ENCODE results near the gene FCGR3A. TPM values are rescaled to one million over a fixed set of nuclear protein-coding genes. Genes with fewer than 3 reads are reported as not detected.
"Not testable (repeated sequence)": the region's sequence is repeated elsewhere in the genome, so short reads cannot be mapped to it uniquely, and the experiment has no call there.

Gene FCGR3A
- total RNA-seq, 2 experiments from 2014 or later: 0.61 to 1.6 TPM

DNA sequence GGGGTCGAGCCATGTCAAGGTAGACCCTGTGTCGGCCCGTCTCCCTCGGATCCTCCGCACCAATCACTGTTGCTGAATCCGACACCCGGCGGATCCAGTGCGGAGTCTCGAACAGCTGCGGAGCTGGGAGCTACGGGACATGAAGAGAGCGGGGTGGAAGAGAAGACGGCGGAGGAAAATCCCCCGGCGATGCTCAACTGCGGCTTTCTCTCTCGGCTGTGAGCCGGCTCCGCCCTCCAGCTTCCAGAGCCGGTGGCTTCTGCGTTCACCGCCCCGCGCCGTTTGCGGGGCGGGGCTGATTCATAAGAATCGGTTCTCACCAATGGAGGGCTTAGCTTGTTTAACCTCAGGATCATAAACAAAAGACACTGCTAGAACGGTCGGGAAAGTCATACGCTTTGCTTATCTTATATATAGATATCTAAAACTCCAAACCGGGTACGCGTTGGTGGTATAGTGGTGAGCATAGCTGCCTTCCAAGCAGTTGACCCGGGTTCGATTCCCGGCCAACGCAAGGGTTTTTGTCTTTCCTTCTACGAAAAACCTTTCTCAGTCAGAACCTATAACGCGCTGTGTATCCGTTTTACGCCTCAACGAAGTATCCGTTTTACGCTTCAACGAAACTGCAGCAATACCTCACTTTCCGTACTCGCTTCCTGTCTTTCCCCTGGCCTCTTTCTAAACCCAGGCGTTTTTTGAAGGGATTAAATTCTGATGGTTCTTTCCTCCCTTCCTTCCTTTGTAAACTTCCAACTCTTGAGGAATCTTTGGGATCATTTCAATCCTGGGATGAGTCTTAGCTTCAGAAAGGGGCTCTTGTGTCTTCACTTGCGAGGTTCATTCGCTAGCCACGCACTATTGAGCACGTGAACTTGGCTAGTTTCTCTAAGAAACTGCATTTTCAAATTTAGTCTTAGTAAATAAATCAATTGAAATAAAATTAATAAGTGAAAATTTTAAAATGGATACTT, 18.7 kb downstream of the FCGR3A start:
- H3K4me3 Mint-ChIP-seq: peak overlapping the region; percentile 81
- not testable (repeated sequence) for H3K9me3 Mint-ChIP-seq (ENCODE audit: low read depth); H3K36me3 Mint-ChIP-seq
- CTCF ChIA-PET: interaction anchor here (2.5 kb wide), 1 partner anchor 9 kb away, joined by 11 read pairs; no protein-coding TSS in a partner anchor
- peaks cover 19% of the 10 kb centered on the region for H3K27me3 Mint-ChIP-seq
- H3K4me1 Mint-ChIP-seq: peaks cover 14% of the 10 kb centered on the region
- peak overlapping the region; percentile 96 for H3K27ac Mint-ChIP-seq
- peak; percentile 79 for ATAC-seq
- DNase-seq: peak; percentile 96

DNA sequence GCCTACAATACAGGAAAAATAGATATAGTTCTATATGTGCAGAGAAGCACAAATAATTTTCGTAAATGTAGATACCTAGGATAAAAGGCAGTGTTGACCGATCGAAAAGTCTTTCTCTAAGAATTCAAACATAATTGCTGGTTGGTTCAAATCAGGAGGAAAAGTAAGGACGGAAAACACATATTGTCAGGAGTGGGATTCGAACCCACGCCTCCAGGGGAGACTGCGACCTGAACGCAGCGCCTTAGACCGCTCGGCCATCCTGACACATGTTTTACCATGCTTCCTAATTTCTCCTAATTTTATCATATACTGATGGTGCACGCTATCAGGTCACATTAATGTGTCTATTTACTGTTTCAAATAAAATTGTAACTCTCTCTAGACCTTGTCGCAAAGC, 19.5 kb downstream of the FCGR3A start:
- H3K9me3 Mint-ChIP-seq (ENCODE audit: low read depth); H3K36me3 Mint-ChIP-seq: not testable (repeated sequence)
- Mint-ChIP-seq H3K27me3 (peaks cover 21% of the 10 kb centered on the region), H3K27ac (peak overlapping the region; percentile 96), H3K4me3 (peak overlapping the region; percentile 81), H3K4me1 (peaks cover 15% of the 10 kb centered on the region)
- CTCF ChIA-PET: interaction anchor here (2.5 kb wide), 1 partner anchor 10 kb away, joined by 11 read pairs; no protein-coding TSS in a partner anchor
- ATAC-seq: peak; percentile 51
- peak; percentile 82 for DNase-seq

DNA sequence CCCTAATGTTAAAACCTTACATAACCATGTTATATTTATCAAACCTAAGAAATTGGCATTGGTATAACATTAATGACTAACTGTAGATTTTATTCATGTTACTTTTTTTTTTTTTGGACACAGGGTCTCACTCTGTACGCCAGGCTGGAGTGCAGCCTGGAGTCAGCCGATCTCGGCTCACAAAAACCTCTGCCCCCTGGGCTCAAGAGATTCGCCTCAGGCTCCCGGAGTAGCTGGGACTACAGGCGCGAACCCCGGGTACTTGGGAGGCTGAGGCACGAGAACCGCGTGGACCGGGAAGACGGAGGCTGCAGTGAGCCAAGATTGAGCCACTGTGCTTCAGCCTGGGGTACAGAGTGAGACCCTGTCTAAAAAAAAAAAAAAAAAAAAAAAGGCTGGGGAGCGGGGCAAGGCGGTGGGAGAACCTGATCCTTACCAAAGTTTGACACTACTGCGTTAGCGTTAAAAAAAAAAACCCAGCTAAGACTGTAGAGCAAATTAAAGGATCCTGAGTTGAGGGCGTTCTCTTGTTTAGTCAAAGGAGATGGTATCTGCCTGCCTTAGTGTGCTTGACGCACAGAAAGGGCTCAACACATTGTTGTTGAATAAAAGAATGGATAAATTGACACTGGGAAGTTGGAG, 20.0 kb downstream of the FCGR3A start:
- peak; percentile 5 for ATAC-seq
- H3K9me3 Mint-ChIP-seq (ENCODE audit: low read depth); DNase-seq; H3K36me3 Mint-ChIP-seq: not testable (repeated sequence)
- H3K4me1 Mint-ChIP-seq: peaks cover 18% of the 10 kb centered on the region
- H3K27ac Mint-ChIP-seq: peak overlapping the region; percentile 96
- peak overlapping the region; percentile 81 for H3K4me3 Mint-ChIP-seq
- H3K27me3 Mint-ChIP-seq: peaks cover 24% of the 10 kb centered on the region
- CTCF ChIA-PET: interaction anchor here (2.5 kb wide), 1 partner anchor 10 kb away, joined by 11 read pairs; no protein-coding TSS in a partner anchor

DNA sequence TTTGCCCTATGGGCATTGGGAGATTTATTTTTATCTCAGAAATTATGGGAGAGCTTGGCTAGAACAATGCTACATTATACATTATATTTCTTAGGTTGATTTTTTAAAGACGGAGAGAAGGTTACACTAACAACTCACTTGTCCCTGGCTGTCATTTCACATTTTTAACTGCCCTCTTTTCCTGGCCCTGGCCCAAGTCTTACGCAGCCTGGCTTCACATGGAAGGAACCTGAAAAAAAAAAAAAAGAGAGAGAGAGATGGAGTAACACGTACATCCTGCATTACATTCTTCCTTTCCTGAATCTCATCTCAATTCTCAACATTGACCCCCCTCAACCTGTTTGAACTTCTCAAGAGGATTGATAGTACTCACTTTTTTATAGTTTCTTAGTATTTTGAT, 21.1 kb downstream of the FCGR3A start:
- H3K36me3 Mint-ChIP-seq; CTCF ChIA-PET; ATAC-seq; H3K27ac Mint-ChIP-seq; DNase-seq; H3K9me3 Mint-ChIP-seq (ENCODE audit: low read depth); H3K4me3 Mint-ChIP-seq: not testable (repeated sequence)
- peaks cover 27% of the 10 kb centered on the region for H3K27me3 Mint-ChIP-seq
- H3K4me1 Mint-ChIP-seq: peaks cover 21% of the 10 kb centered on the region

DNA sequence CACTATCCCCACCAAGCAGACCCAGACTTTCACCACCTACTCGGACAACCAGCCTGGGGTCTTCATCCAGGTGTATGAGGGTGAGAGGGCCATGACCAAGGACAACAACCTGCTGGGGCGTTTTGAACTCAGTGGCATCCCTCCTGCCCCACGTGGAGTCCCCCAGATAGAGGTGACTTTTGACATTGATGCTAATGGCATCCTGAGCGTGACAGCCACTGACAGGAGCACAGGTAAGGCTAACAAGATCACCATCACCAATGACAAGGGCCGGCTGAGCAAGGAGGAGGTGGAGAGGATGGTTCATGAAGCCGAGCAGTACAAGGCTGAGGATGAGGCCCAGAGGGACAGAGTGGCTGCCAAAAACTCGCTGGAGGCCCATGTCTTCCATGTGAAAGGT, 23.7 kb downstream of the FCGR3A start:
- H3K27me3 Mint-ChIP-seq: peaks cover 32% of the 10 kb centered on the region
- ATAC-seq; H3K36me3 Mint-ChIP-seq; H3K27ac Mint-ChIP-seq; DNase-seq; CTCF ChIA-PET; H3K4me3 Mint-ChIP-seq; H3K9me3 Mint-ChIP-seq (ENCODE audit: low read depth): not testable (repeated sequence)
- H3K4me1 Mint-ChIP-seq: peaks cover 13% of the 10 kb centered on the region

DNA sequence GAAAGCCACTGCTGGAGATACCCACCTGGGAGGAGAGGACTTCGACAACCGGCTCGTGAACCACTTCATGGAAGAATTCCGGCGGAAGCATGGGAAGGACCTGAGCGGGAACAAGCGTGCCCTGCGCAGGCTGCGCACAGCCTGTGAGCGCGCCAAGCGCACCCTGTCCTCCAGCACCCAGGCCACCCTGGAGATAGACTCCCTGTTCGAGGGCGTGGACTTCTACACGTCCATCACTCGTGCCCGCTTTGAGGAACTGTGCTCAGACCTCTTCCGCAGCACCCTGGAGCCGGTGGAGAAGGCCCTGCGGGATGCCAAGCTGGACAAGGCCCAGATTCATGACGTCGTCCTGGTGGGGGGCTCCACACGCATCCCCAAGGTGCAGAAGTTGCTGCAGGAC, 24.3 kb downstream of the FCGR3A start:
- ATAC-seq; H3K9me3 Mint-ChIP-seq (ENCODE audit: low read depth); CTCF ChIA-PET; DNase-seq; H3K36me3 Mint-ChIP-seq; H3K27ac Mint-ChIP-seq: not testable (repeated sequence)
- Mint-ChIP-seq H3K4me3 (peak overlapping the region; percentile 74), H3K4me1 (peaks cover 13% of the 10 kb centered on the region), H3K27me3 (peaks cover 31% of the 10 kb centered on the region)

DNA sequence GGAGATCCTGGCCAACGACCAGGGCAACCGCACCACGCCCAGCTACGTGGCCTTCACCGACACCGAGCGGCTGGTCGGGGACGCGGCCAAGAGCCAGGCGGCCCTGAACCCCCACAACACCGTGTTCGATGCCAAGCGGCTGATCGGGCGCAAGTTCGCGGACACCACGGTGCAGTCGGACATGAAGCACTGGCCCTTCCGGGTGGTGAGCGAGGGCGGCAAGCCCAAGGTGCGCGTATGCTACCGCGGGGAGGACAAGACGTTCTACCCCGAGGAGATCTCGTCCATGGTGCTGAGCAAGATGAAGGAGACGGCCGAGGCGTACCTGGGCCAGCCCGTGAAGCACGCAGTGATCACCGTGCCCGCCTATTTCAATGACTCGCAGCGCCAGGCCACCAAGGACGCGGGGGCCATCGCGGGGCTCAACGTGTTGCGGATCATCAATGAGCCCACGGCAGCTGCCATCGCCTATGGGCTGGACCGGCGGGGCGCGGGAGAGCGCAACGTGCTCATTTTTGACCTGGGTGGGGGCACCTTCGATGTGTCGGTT, 24.8 kb downstream of the FCGR3A start:
- ATAC-seq: peak; percentile 37
- H3K27ac Mint-ChIP-seq; H3K36me3 Mint-ChIP-seq; H3K4me1 Mint-ChIP-seq; H3K9me3 Mint-ChIP-seq (ENCODE audit: low read depth); DNase-seq: not testable (repeated sequence)
- Mint-ChIP-seq H3K27me3 (peaks cover 29% of the 10 kb centered on the region), H3K4me3 (peak overlapping the region; percentile 74)
- CTCF ChIA-PET: interaction anchor here (1.5 to 1.6 kb wide), 2 partner anchors 37 to 214 kb away, joined by 6 to 9 read pairs; no protein-coding TSS in a partner anchor

DNA sequence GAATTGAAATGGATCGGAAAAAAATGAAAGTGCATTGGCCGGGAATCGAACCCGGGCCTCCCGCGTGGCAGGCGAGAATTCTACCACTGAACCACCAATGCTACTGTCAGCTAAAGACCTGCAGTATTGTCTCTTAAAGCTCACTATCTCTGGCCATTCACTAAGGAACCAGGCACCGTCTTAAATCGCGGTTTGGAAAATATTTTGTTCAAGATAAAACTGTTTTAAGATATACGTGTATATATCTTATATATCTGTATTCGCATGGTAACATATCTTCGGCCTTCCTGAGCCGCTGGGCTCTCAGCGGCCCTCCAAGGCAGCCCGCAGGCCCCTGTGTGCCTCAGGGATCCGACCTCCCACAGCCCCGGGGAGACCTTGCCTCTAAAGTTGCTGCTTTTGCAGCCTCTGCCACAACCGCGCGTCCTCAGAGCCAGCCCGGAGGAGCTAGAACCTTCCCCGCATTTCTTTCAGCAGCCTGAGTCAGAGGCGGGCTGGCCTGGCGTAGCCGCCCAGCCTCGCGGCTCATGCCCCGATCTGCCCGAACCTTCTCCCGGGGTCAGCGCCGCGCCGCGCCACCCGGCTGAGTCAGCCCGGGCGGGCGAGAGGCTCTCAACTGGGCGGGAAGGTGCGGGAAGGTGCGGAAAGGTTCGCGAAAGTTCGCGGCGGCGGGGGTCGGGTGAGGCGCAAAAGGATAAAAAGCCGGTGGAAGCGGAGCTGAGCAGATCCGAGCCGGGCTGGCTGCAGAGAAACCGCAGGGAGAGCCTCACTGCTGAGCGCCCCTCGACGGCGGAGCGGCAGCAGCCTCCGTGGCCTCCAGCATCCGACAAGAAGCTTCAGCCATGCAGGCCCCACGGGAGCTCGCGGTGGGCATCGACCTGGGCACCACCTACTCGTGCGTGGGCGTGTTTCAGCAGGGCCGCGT, 25.5 kb downstream of the FCGR3A start, which contains the start of gene HSPA6:
Gene HSPA6 (plus strand): TSS at position 724 of the 925 bp plus-strand sequence. CDS start 119 bp downstream, at position 843.
- Mint-ChIP-seq H3K4me3 (peak within 1 kb of the TSS; percentile 83), H3K27ac (peak within 1 kb of the TSS; percentile 82), H3K27me3 (peaks cover 31% of the 10 kb centered on the region)
- not testable (repeated sequence) for H3K36me3 Mint-ChIP-seq; H3K9me3 Mint-ChIP-seq (ENCODE audit: low read depth); H3K4me1 Mint-ChIP-seq
- DNase-seq (peak; percentile 79), ATAC-seq (peak; percentile 79)
- CTCF ChIA-PET: interaction anchor here (1.0 to 1.6 kb wide), 3 partner anchors 32 to 215 kb away, joined by 3 to 9 read pairs (median 6); no protein-coding TSS in a partner anchor

DNA sequence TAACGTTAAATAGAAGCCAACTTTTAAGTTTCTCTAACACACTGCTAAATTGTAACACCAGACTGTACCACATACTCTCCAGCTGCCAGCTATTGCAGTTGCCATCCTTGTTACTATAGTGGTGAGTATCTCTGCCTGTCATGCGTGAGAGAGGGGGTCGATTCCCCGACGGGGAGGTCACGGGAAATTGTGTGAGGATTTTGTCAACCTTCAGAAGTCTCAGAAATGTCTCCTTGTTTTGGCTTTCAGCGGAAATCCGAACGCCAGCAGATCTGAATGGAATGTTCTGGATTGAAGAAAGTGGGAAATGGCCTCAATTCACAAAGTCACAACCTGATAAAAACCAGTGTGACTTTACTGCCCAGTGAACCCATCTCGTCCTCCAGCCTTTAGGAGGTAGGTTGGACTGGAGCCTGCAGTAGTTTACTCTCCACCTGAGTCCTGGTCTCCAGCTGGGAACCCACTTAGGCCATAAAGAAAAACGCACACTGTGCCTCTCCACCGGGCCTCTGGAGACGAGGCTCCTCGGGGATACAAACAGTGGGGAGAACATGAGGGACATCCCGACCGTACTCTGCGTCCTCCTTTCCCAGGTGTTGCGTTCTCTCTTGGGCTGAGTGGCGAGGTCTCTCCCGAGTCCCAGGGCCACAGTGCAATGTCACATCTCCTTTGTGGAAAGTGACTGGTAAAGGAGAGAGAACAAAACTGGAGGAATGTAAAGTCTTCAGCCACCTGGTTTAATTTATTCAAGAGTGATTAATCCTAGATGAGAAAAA, 26.4 kb downstream of the FCGR3A start:
- not testable (repeated sequence) for H3K4me1 Mint-ChIP-seq; DNase-seq; H3K9me3 Mint-ChIP-seq (ENCODE audit: low read depth); H3K36me3 Mint-ChIP-seq
- ATAC-seq: peak; percentile 2
- CTCF ChIA-PET: interaction anchor here (1.0 to 1.6 kb wide), 4 partner anchors 33 to 218 kb away, joined by 3 to 9 read pairs (median 5); no protein-coding TSS in a partner anchor
- peak overlapping the region; percentile 82 for H3K27ac Mint-ChIP-seq
- peak overlapping the region; percentile 83 for H3K4me3 Mint-ChIP-seq
- H3K27me3 Mint-ChIP-seq: peaks cover 26% of the 10 kb centered on the region

DNA sequence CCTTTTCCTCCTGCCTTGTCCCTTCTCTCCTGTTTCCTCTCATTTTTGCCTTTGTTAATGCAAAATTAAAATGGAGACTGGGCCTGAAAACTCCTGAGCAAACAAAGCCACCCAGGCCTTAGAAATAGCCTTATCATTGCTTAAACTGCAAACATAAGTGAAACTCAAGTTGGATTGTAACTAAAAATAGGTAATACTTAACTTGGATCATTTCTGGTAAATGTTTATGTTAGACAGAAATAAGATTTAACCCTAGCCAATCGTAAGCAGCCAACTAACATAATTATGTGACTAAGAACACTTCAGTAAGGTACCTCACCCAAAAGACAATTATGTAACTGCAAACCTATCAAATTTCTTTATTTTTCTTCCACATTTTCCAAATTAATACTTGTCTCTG, 35.7 kb downstream of the FCGR3A start:
- H3K36me3 Mint-ChIP-seq; ATAC-seq; H3K4me1 Mint-ChIP-seq; H3K4me3 Mint-ChIP-seq; H3K9me3 Mint-ChIP-seq (ENCODE audit: low read depth); DNase-seq; H3K27me3 Mint-ChIP-seq; H3K27ac Mint-ChIP-seq; CTCF ChIA-PET: not testable (repeated sequence)

DNA sequence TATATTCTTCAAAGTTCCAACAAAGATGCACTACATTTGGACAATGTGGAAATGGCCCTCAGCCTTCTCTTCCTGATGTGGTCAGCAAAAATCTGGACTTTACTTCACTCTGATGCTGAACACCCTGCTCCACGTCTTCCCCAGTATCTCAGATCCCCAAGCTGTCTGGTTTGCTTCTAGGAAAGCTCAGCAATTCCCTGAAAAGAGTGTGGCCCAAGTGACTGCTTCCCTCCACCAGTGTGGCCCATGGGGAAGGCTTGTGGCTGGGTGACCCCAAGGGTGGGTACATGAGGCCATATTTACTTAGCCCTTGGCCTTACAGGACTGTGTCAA, 36.2 kb downstream of the FCGR3A start:
- H3K27ac Mint-ChIP-seq; ATAC-seq; H3K27me3 Mint-ChIP-seq; DNase-seq; H3K4me1 Mint-ChIP-seq; CTCF ChIA-PET; H3K9me3 Mint-ChIP-seq (ENCODE audit: low read depth); H3K36me3 Mint-ChIP-seq; H3K4me3 Mint-ChIP-seq: not testable (repeated sequence)

All from activated CD8-positive, alpha-beta memory T cell treated with anti-CD3 and anti-CD28 coated beads, Interleukin-2, amount 10 ng/mL, durations not matched to agents 7 days and 5 days (primary cell).